ENCODE measurements around the gene IRF2BP2. TPM values are rescaled to one million over a fixed set of nuclear protein-coding genes. Genes with fewer than 3 reads are reported as not detected.

Gene IRF2BP2
- total and polyA plus RNA-seq, 2 of the 13 experiments (the other 11 are each of a cell fraction or from before 2014, with no cell fraction given): 140 to 147 TPM

DNA sequence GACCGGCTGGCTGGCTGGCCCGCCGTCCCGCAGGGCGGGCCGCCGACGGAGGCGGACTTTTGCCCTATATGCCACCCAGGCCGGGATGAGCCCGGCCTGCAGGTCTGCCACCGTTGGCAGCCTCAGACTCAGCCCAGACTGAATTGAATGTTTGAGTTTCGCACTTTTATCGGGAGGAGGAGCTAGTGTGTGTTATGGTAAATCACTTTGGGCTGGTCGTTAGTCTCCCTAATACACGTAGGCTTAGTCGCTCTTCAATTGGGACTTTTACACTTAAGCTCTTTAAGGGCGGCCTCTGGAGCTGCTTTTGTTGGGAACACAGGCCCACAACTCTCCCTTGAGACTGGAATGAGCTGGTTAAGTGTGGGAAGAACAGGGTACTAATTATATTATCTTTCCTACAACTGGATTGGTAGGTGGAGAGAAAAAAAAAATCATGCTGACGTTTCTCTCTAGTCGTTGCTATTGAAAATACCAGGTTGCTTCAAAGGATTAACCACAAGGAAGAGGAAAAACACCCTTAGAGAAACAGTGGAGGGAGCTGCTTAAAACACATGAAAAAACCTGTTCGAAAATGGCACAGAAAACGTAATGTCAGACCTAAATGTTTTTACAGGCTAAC lies 1.4 kb upstream of the IRF2BP2 start (continued):
- TF ChIP-seq, protein P1, sequence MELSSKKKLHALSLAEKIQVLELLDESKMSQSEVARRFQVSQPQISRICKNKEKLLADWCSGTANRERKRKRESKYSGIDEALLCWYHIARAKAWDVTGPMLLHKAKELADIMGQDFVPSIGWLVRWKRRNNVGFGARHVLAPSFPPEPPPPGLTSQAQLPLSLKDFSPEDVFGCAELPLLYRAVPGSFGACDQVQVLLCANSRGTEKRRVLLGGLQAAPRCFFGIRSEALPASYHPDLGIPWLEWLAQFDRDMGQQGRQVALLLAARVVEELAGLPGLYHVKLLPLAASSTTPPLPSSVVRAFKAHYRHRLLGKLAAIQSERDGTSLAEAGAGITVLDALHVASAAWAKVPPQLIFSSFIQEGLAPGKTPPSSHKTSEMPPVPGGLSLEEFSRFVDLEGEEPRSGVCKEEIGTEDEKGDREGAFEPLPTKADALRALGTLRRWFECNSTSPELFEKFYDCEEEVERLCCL (CRISPR knock-in tag; IDR thresholded peaks at IDR 0.05; ENCODE audit: borderline replicate concordance): no peak
- TF ChIP-seq E2F1 (CRISPR knock-in tag; IDR thresholded peaks at IDR 0.05): no peak
- TF ChIP-seq NFE2L2 (IDR thresholded peaks at IDR 0.05; ENCODE audit: low read length): no peak
- no peak; the same call in 1 of the 2 replicates for TF ChIP-seq ZNF331 (CRISPR knock-in tag; IDR thresholded peaks at IDR 0.05)
- TF ChIP-seq ATM (IDR thresholded peaks at IDR 0.05; ENCODE audit: borderline replicate concordance): no peak
- no peak; the same call in 1 of the 2 replicates for TF ChIP-seq UBTF (CRISPR knock-in tag; IDR thresholded peaks at IDR 0.05)
- no peak for TF ChIP-seq FOXM1 (CRISPR knock-in tag; IDR thresholded peaks at IDR 0.05)
- TF ChIP-seq DNMT1 (CRISPR knock-in tag; IDR thresholded peaks at IDR 0.05): no peak
- TF ChIP-seq MED1 (CRISPR knock-in tag; IDR thresholded peaks at IDR 0.05): peak; percentile 77
- TF ChIP-seq ZNF784 (CRISPR knock-in tag; IDR thresholded peaks at IDR 0.05; ENCODE audit: borderline replicate concordance): peak; percentile 67; the same call in 1 of the 2 replicates
- no peak for TF ChIP-seq FOXC1 (CRISPR knock-in tag; IDR thresholded peaks at IDR 0.05; ENCODE audit: borderline replicate concordance)
- TF ChIP-seq ARNT (IDR thresholded peaks at IDR 0.05): no peak
- TF ChIP-seq, protein P2, sequence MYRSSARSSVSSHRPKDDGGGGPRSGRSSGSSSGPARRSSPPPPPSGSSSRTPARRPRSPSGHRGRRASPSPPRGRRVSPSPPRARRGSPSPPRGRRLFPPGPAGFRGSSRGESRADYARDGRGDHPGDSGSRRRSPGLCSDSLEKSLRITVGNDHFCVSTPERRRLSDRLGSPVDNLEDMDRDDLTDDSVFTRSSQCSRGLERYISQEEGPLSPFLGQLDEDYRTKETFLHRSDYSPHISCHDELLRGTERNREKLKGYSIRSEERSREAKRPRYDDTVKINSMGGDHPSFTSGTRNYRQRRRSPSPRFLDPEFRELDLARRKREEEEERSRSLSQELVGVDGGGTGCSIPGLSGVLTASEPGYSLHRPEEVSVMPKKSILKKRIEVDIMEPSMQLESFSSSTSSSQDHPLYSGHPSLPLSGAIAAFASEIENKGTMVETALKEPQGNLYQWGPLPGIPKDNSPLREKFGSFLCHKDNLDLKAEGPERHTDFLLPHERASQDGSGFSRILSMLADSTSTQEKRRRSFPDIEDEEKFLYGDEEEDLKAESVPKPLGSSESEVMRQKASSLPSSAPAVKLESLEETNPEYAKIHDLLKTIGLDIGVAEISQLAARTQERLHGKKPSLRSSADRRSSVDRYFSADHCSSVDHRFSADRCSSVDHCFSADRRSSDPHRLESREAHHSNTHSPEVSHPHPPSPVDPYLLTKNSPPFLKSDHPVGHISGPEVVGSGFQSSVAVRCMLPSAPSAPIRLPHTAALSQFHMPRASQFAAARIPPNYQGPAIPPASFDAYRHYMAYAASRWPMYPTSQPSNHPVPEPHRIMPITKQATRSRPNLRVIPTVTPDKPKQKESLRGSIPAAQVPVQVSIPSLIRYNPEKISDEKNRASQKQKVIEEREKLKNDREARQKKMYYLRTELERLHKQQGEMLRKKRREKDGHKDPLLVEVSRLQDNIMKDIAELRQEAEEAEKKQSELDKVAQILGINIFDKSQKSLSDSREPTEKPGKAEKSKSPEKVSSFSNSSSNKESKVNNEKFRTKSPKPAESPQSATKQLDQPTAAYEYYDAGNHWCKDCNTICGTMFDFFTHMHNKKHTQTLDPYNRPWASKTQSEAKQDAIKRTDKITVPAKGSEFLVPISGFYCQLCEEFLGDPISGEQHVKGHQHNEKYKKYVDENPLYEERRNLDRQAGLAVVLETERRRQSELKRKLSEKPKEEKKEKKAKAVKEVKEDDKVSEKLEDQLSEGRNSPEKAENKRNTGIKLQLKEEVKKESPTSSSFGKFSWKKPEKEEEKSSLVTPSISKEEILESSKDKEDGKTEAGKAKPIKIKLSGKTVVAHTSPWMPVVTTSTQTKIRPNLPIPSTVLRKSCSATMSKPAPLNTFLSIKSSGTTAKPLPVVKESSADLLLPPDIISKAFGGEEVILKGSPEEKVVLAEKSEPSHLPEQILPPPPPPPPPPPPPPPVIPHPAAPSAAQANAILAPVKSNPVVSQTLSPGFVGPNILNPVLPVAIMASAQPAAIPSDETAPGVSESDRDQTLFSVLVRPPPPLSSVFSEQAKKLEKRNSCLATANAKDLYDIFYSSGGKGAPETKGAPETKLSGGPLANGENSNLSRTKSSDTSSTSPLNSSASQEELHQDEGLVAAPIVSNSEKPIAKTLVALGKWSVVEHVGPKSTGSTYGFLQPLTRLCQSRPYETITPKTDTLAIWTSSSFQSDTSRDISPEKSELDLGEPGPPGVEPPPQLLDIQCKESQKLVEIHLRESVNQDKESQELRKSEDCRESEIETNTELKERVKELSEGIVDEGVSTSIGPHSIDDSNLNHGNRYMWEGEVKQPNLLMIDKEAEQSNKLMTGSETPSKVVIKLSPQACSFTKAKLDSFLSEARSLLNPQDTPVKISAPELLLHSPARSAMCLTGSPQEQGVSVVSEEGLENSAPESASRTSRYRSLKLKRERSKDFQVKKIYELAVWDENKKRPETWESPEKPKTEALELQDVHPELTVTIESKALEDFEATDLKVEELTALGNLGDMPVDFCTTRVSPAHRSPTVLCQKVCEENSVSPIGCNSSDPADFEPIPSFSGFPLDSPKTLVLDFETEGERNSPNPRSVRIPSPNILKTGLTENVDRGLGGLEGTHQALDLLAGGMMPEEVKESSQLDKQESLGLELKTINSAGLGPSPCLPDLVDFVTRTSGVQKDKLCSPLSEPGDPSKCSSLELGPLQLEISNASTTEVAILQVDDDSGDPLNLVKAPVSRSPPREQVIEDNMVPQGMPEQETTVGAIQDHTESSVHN (CRISPR knock-in tag; IDR thresholded peaks at IDR 0.05): no peak
- TF ChIP-seq ZC3H4 (CRISPR knock-in tag; IDR thresholded peaks at IDR 0.05; ENCODE audit: borderline replicate concordance): peak; percentile 97; the same call in 1 of the 2 replicates
- TF ChIP-seq GABPA (IDR thresholded peaks at IDR 0.05; ENCODE audit: low read depth, low read length): no peak
- TF ChIP-seq GABPA (CRISPR knock-in tag; IDR thresholded peaks at IDR 0.05; ENCODE audit: low read depth): no peak
- 0 out of 2 replicates have a peak, but pooled peaks have one; percentile 38 for TF ChIP-seq ZFP1 (CRISPR knock-in tag; IDR thresholded peaks at IDR 0.05)

Measured in HepG2 (cell line).